Hepatocyte (in vitro differentiated cells): ENCODE measurements around the gene AKAP6.

Source experiments
- CTCF ChIP-seq: fragments of 200-600 bp; sonication (generic); IDR thresholded peaks from 2 replicates; pipeline ENCODE4 v1.5.1; 2016; ENCODE audit warnings: antibody characterized with exemption, mild to moderate bottlenecking; ENCODE audit not compliant: poor library complexity
- EZH2 ChIP-seq: fragments of 200-600 bp; sonication (generic); IDR thresholded peaks from 2 replicates; pipeline ENCODE4 v1.6.1; 2016; ENCODE audit warnings: antibody characterized with exemption, mild to moderate bottlenecking, borderline replicate concordance

- no peak for TF ChIP-seq CTCF
- no peak for TF ChIP-seq EZH2
These were observed 242.5 kb downstream of the AKAP6 start for GRCh38 chr14:32571551-32571950.
